IPS-15b (cell line): ENCODE measurements around the gene SMCO4.
"Not testable (repeated sequence)": the region's sequence is repeated elsewhere in the genome, so short reads cannot be mapped to it uniquely, and the experiment has no call there.

Experiments used
- H3K27me3 ChIP-seq: one replicate; pipeline ENCODE4 v1.6.1; 2013; ENCODE audit warnings: low read length; ENCODE audit not compliant: control insufficient read depth, insufficient read depth
- H3K36me3 ChIP-seq: one replicate; pipeline ENCODE4 v1.6.1; 2013; ENCODE audit warnings: low read length; ENCODE audit not compliant: control insufficient read depth, insufficient read depth
- H3K4me1 ChIP-seq: one replicate; pipeline ENCODE4 v1.6.1; 2013; ENCODE audit warnings: mild to moderate bottlenecking, low read length; ENCODE audit not compliant: control insufficient read depth, insufficient read depth
- H3K4me3 ChIP-seq: one replicate; pipeline ENCODE4 v1.5.1; 2013; ENCODE audit warnings: low read depth, low read length
- H3K9ac ChIP-seq: one replicate; pipeline ENCODE4 v1.6.1; 2013; ENCODE audit warnings: low read depth, mild to moderate bottlenecking, low read length
- H3K9me3 ChIP-seq: one replicate; pipeline ENCODE4 v1.6.1; 2013; ENCODE audit warnings: mild to moderate bottlenecking, low read length; ENCODE audit not compliant: control insufficient read depth, insufficient read depth

Gene SMCO4

DNA sequence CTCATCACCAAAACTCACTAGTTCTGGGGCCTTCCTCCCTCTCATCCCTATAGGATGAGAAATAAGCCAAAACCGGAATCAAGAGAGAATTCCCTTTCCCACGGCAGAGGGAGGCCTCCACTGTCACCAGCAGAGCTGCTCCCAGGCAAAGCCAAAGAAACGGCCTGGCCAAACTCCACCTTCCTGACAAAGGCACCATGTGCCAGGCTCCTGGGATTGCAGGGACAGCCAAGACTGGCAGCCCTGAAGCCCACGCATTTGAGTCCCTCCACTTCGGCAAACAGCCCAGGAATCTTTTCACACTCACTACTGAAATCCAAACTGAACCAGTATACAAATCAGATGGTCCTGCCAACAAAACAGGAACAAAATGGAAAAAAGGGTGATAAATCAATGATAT is 6.1 kb downstream of the SMCO4 start:
- H3K9ac ChIP-seq: no peak overlapping the region
- peaks cover 7% of the 10 kb centered on the region for H3K4me1 ChIP-seq
- H3K27me3 ChIP-seq: no peaks in the 10 kb centered on the region
- no peak overlapping the region for H3K4me3 ChIP-seq
- no peaks in the 10 kb centered on the region for H3K36me3 ChIP-seq
- no peaks in the 10 kb centered on the region for H3K9me3 ChIP-seq

DNA sequence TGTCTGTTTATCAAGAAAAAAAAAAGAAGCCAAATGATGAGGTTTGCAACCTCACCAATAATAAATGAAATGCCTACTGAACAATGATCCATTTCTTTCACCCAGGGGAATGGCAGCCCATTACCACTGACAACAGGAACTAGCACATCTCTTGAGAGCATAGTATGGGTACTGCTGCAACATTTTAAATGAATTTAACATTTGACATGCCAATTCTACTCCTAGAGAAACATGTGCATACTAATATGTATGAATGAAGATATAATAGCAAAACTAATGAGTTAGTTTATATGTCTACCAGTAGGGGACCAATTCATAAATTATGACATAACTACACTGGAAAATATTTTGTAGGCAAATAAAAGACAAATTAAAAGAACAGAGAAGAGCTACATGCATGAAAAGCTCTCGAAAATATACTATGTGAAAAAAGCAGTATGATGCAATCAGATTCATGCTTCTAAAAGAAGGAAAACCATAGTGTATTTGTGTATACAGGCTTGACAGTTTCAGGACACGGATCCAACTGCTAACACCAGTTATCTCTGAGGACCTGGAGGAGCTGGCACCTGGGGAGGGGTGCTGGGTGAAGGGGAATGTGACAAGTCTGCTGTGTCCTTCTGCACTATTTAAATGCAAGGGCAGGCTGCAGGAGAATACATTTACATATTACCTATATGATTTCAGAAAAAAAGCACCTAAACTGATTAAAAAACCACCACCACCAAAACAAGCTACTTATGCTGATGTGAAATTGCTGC is 6.9 kb downstream of the SMCO4 start:
- Histone ChIP-seq H3K4me3 (no peak overlapping the region), H3K4me1 (peaks cover 7% of the 10 kb centered on the region), H3K27me3 (no peaks in the 10 kb centered on the region), H3K9ac (no peak overlapping the region), H3K9me3 (no peaks in the 10 kb centered on the region), H3K36me3 (no peaks in the 10 kb centered on the region)

DNA sequence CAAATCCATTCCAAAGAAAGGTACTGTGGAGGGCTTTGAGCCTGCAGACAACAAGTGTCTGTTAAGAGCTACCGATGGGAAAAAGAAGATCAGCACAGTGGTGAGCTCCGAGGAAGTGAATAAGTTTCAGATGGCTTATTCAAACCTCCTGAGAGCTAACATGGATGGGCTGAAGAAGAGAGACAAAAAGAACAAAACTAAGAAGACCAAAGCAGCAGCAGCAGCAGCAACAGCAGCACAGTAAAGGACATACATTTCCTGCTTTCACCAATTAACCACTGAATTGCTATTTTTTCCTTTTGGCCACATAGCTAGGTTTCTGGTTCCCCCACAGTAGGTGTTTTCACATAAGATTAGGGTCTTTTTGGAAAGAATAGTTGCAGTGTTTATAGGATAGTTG is 7.6 kb downstream of the SMCO4 start:
- H3K36me3 ChIP-seq, H3K9me3 ChIP-seq, H3K27me3 ChIP-seq, H3K9ac ChIP-seq, H3K4me3 ChIP-seq, H3K4me1 ChIP-seq: not testable (repeated sequence)

DNA sequence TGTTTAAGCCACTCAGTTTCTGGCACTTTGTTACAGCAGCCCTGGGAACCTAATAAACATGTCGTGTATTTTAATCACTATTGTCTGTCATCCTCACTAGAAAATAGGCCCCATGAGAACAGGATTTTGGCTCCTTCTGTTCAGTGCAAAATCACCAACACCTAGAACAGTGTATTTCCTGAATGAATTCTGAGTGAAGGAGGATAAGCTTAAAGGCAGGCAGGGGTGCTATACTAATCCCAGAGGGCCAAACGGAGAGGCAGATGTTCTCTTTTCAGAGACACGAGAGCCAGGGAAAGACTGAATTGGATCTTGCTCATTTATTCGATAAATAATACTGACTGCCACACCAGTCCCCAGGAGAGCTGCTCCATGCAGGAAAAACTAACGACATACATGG is 10.4 kb downstream of the SMCO4 start:
- Histone ChIP-seq H3K9me3 (no peaks in the 10 kb centered on the region), H3K9ac (no peak overlapping the region)

DNA sequence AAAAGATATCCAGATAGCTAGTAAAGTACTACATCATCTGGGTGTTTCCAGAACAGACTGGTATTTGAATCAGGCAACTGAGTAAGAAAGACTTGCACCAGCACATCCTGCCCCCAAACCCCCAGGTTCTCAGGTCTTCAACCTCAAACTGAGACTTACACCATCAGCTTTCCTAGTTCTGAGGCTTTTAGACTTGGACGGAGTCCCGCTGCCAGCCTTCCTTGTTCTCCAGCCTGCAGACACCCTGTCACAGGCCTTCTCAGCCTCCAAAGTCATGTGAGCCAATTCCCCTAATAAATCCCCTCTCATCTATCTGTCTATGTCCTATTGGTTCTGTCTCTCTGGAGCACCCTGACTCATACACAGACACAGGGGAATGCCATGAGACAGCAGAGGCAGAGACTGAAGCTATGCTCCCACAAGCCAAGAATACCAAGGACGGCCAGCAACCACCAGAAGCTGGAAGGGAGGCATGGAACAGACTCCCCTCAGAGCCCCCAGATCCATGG is 10.9 kb downstream of the SMCO4 start:
- H3K4me1 ChIP-seq: peaks cover 2% of the 10 kb centered on the region
- no peaks in the 10 kb centered on the region for H3K36me3 ChIP-seq
- no peak overlapping the region for H3K9ac ChIP-seq
- H3K4me3 ChIP-seq: no peak overlapping the region
- no peaks in the 10 kb centered on the region for H3K27me3 ChIP-seq
- no peaks in the 10 kb centered on the region for H3K9me3 ChIP-seq

More for the DNA sequence above, 10.4 kb downstream of the SMCO4 start:
- no peaks in the 10 kb centered on the region for H3K36me3 ChIP-seq
- no peak overlapping the region for H3K4me3 ChIP-seq
- H3K27me3 ChIP-seq: no peaks in the 10 kb centered on the region
- peaks cover 2% of the 10 kb centered on the region for H3K4me1 ChIP-seq

DNA sequence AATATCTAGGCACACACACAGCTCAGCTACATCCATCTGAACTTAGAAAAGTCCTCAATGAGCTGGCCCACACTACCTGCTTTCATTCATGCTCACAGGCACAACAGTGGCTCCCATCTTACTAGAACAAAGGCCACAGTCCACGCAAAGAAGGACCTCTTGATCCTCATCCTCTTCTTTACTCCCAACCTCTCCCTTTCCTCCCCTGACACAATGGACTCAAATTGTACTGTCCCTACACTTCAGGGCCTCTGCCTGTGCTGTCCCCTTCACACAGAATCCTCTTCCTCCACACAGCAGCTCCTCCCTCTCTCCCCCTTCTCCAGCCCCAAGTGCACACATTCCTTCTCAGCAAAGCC is 12.7 kb downstream of the SMCO4 start:
- H3K4me1 ChIP-seq: no peaks in the 10 kb centered on the region
- H3K4me3 ChIP-seq: no peak overlapping the region
- no peaks in the 10 kb centered on the region for H3K36me3 ChIP-seq
- H3K9ac ChIP-seq: no peak overlapping the region
- H3K27me3 ChIP-seq: no peaks in the 10 kb centered on the region
- H3K9me3 ChIP-seq: no peaks in the 10 kb centered on the region

DNA sequence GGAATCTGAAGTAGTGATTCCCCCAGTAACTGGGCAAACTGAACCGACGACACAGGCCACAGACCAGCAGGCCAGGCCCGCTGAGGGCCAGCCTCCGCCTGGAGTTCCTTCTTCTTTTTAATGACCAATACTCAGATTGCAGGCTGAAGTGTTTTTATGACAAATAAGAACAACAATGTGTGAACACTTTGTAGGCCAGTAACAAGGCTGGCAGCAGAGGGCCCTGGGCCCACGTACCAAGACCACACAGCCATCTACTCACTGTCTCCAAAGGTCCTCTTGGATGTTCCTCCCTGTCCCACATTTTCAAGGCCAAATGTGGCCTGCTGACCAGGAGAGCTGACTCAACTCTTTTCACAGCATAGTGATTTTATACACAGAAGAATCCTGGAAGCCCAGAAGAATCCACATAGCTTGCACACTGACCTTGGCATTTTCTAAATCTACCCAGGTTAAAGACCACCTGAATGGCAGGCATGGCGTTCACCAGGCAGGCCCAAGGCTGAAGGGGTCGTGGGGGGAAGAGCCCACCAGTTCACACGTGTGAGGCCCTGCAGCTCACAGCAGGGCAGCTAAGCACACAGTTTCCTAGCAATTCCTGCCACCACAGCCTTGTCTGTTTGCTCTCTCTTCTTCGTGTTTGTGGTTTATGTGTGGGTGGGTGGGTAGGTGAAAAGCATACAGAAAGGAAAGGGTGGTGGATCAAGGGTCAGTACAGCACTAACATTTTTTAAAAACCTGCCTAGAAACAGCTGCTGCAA is 13.3 kb downstream of the SMCO4 start:
- Histone ChIP-seq H3K27me3 (no peaks in the 10 kb centered on the region), H3K9me3 (no peaks in the 10 kb centered on the region), H3K4me3 (no peak overlapping the region), H3K36me3 (no peaks in the 10 kb centered on the region), H3K9ac (no peak overlapping the region), H3K4me1 (no peaks in the 10 kb centered on the region)

DNA sequence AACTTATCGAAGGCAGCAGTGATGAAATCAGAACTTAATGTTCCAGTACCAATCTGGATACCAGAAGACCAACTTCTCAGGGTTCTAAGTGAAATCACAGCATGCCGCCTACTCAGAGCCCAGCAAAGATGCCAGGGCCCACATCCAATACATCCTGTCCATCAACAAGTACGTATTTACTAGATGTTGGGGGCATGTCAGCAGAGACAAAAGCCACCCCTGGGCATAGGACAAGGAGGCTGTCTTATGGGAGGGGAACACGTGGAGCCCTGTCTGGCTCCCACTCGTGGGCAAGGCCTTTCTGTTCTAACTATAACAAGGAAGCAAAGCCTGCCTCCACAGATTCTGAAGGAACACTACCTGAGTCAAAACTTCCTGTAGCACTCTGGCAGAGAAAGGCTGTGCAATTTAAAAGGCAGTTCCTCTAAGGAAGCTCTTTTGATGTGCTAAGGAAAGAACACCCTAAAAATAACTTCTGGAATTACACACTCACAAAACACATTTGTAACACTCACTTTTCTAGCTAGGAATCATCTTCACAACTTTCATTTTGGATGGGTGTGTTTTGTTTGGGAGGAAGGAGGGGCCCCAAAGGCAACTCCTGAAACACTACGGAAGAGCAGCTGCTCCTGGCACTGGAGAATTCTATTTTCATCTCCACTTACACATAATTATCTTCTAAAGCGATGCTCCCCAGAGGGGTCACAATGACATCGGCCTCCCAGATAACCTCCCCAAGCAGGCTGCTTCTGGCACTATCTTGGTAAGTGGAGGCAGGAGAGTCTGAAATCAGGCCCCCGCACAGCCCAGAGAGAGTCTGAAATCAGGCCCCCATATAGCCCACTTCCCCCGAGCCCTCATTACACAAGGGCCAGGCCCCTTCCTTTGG is 14.2 kb downstream of the SMCO4 start:
- Histone ChIP-seq H3K4me1 (no peaks in the 10 kb centered on the region), H3K4me3 (no peak overlapping the region), H3K9me3 (no peaks in the 10 kb centered on the region), H3K27me3 (no peaks in the 10 kb centered on the region), H3K36me3 (no peaks in the 10 kb centered on the region), H3K9ac (no peak overlapping the region)

DNA sequence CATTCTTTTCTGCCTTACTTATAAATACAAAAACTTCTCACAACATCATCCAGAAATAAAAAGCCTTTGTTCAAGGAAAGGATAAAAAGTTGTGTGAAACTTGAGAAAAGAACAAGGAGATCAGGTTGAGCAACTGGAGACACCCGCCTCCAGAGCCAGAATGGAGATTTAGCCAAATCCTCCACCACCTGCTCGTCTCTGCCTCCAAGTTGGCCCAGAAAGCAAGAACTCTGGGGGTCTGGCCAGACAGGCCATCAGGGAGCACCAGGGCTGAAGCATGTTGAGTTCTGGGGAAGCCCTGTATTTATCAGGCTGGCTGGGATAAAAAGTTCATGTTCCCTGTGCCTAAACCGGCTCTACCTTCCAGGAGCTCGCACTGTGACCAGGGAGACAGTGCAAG is 14.9 kb downstream of the SMCO4 start:
- Histone ChIP-seq H3K9ac (no peak overlapping the region), H3K36me3 (no peaks in the 10 kb centered on the region), H3K9me3 (no peaks in the 10 kb centered on the region), H3K4me1 (no peaks in the 10 kb centered on the region), H3K4me3 (no peak overlapping the region), H3K27me3 (no peaks in the 10 kb centered on the region)

DNA sequence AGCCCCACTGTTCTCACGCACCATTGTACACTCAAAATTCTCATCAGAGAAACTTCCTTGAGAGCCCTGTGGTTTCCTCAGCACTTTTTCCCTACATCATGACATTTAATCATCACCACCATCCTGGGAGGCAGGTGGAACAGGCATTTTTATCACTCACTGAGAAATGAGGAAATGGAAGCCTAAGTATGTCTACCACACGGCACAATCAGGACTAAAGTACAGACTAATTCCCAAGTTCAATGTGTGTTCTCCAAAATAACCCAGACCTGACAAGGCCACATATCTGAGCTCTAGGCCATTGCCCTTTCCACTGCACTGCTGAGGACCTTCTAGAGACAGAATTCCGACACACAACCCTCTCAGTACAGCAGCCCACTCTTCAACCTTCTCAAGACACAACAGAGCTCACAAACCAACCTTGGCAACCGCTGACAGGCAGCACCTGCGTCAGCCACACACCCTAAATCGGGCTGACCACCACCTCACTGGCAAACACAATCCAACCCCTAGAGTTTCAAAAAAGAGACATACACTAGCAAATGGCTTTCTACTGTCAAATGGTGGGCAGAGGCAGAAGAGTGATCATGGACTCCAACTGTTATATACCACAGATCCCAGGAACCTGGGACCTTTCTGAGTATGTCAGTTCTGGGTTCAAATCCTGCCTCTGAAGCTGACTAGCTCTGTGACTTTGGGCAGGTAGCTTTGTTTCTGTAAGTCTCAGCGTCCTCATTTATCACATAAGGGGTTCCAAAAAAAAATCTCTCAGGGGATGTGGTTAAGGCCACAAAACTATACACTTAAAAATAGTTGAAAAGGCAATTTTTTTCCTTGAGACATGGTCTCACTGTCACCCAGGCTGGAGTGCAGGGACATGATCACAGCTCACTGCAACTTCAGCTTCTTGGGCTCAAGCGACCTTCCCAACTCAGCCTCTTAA is 16.3 kb downstream of the SMCO4 start:
- Histone ChIP-seq H3K27me3 (no peaks in the 10 kb centered on the region), H3K4me3 (no peak overlapping the region), H3K9me3 (no peaks in the 10 kb centered on the region), H3K4me1 (no peaks in the 10 kb centered on the region), H3K36me3 (no peaks in the 10 kb centered on the region), H3K9ac (peak overlapping the region; percentile 27)

DNA sequence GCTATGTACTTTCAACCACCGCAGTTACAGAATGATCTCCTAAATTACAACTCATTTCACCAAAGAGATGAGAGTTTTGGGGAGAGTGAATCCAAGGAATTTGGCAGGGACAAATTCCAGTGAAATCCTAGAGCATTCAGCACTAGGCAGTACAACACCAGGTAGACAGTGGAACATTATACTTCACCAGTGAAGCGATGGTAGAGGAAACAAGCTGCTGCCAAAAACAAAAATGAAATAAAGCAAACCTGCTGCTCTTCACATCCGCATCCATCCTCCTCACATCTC is 16.9 kb downstream of the SMCO4 start:
- H3K4me1 ChIP-seq: no peaks in the 10 kb centered on the region
- H3K27me3 ChIP-seq: no peaks in the 10 kb centered on the region
- H3K36me3 ChIP-seq: no peaks in the 10 kb centered on the region
- no peak overlapping the region for H3K4me3 ChIP-seq
- no peaks in the 10 kb centered on the region for H3K9me3 ChIP-seq
- H3K9ac ChIP-seq: no peak overlapping the region
